ENCODE results near the gene ANKMY1.
"Not testable (repeated sequence)": the region's sequence is repeated elsewhere in the genome, so short reads cannot be mapped to it uniquely, and the experiment has no call there.

Gene ANKMY1

DNA sequence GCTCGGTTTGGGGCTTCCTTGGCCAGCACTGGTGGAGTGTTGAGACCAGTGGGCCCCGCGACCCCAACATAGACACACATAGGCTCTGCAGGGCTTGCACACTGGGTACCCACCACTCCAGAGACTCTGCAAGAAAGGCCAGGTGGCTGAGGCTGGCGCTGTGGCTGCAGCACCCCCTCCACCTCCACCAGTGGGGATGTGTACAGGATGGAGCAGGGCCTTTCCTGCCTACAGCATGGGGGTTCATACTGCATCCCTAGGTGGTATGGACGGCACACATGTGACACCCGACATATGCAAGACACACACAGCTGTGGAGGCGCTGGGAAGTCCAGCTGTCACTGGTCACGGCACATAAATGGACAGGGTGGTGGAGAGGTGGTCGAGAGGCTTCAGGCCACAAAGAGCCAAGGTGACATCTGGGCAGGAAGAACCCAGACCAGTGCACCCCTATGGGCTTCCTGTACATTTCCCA lies 11.8 kb upstream of the ANKMY1 start:
- no peak for DNase-seq (ENCODE audit: low read depth in 1 of 2, low spot score in 1 of 2)

DNA sequence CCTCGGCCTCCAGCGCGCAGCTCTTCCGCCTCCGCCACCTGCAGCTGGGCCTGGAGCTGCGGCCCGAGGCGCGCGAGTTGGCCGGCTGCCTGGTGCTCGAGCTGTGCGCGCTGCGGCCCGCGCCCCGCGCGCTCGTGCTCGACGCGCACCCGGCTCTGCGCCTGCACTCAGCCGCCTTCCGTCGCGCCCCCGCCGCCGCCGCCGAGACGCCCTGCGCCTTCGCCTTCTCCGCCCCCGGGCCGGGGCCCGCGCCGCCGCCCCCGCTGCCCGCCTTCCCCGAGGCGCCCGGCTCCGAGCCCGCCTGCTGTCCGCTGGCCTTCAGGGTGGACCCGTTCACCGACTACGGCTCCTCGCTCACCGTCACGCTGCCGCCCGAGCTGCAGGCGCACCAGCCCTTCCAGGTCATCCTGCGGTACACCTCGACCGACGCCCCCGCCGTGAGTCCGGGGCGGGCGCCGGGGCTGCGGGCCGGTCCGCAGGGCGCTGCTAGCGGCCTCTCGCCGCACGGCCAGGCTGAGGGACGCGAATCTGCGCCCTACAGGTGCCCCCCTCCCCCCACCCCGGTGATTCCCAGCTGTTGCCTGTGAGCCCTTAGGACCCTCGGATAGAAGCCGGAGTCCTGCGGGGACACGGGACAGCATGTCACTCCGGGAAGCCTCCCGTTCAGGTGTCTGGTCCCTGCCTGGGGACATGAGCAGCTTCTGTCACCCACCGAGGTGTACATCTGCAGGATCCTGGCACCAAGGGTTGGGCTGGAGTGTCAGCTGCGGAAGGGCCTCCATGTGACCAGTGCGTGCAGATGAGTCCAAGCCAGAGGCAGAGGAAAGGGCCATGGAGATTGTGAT lies 11.1 kb upstream of the ANKMY1 start:
- peak; percentile 34 to 41 for DNase-seq (ENCODE audit: low read depth in 1 of 2, low spot score in 1 of 2)

DNA sequence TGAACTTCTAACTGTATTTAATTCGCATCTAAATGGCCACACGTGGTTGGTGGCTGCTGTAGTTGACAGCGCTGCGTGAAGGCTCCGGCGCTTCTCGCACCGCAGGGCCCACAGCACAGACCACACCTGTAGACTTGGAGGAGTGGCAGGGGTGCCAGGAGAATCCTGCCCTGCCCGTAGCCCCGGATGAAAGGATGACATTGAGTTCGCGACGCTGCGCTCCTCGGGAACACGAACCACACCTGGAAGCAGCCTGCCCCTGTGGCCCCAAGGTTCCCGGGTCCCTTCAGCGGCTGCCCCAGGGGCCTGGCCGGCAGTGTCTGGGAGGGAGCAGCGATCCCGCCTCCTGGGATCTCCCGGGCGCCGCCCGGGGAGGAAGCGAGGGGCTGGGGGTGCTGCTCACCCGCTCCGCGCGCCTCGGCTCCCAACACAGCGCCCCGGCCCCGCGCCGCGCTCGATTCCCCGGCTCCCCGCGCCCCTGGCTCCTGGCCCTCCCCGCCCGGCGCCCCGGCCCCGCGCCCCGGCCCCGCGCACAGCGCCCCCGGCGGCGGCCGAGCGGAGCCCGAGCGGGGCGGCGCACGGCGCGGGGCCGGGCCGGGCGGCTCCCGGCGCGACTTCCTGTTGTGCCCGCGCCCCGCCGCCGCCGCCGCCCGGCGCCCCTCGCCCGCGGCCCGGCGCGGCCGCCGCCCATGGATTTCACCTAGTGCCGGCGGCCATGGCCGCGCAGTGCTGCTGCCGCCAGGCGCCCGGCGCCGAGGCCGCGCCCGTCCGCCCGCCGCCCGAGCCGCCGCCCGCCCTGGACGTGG lies 10.3 kb upstream of the ANKMY1 start, which contains the start of gene RNPEPL1:
Gene RNPEPL1 (plus strand): TSS at position 613 of the 806 bp plus-strand sequence. CDS start 103 bp downstream, at position 716.
- peak in 1 of 2 donors; percentile 49 for DNase-seq (ENCODE audit: low read depth in 1 of 2, low spot score in 1 of 2)

- DNase-seq (ENCODE audit: low read depth in 1 of 2, low spot score in 1 of 2), result no peak
These were observed 9.5 kb upstream of the ANKMY1 start for GRCh38 chr2:240567137-240567871.

DNA sequence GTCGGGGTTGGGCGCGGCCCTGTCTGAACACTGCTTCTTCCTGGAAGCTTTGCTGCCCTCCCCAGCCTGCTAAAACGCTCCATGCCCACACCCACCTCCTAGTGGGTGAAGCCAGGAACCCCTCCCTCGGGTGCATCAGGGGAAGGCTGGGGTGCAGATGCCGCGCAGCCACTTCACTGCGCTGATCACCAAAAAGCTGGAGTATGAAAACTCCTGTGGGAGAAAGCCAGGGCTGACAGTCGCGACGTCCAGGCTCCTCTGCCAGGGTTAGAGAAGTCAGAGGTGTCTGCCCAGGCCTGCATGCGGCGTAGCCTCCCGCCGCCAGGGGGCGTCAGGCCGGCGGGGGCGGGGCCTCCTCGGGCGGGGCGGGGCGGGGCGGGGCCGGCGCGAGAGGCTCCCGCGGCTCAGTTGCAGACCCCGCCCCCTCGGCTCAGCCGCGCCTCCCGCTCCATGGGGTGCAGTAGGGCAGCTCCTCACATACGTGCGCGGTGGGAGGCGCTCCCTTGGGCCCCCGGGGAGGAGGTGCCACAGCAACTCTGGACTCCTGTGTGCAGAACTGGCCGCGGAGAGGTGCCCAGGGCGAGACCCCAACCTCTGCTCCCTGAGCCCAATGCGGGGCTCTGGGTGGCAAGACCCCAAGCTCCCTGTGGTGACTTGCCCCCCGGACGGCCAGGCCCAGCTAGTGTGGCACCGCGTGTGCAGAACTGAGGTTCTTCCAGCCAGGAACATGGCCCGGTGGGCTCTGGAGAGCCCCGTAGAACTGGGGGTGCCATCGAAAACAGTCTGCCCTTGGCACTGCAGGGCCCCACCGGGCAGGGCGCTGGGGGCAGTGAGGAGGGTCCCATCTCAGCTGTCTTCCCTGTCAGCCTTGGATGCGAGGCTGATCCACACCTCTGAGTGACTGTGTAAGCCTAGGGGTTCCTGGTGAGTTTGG lies 8.7 kb upstream of the ANKMY1 start:
- DNase-seq (ENCODE audit: low read depth in 1 of 2, low spot score in 1 of 2), result peak; percentile 92

GRCh38 chr2:240565333-240566202 lies 7.8 kb upstream of the ANKMY1 start:
- peak; percentile 74 to 84 for DNase-seq (ENCODE audit: low read depth in 1 of 2, low spot score in 1 of 2)

DNA sequence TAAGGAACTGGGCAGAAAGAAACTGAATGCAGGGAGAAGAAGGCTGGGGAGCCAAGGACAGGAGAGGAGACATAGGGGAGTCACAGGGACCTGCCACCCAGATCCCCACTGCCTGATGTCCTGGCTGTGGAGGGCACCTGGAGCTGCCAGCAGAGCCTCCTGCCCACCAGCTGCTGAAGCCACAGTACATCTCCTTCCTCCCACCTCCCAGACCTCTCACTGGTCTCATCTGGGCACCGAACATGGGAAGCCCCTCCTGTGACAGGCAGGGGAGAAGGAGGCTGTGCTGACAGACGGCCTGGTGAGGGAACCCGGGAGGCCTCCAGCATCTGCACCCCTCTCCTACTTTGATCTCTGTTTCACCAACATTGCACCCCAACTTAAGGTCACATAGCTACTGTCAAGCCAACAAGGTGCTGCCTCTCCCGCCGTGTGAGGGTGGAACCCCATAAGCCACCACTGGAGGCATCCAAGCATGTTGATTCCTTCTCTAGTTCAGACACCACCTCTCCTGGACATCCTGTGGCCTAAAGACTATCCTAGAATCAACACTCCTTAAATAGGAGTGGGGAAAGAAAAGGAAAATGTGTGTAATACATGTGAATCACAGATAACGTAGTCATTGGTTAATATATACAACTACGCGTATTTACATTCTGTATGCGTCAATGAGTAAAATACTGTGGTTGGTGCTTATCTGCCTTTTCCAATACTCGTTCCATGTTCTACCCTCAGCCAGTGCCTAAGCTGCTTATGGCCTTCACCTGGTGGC lies 7.0 kb upstream of the ANKMY1 start:
- DNase-seq (ENCODE audit: low read depth in 1 of 2, low spot score in 1 of 2), result no peak

DNA sequence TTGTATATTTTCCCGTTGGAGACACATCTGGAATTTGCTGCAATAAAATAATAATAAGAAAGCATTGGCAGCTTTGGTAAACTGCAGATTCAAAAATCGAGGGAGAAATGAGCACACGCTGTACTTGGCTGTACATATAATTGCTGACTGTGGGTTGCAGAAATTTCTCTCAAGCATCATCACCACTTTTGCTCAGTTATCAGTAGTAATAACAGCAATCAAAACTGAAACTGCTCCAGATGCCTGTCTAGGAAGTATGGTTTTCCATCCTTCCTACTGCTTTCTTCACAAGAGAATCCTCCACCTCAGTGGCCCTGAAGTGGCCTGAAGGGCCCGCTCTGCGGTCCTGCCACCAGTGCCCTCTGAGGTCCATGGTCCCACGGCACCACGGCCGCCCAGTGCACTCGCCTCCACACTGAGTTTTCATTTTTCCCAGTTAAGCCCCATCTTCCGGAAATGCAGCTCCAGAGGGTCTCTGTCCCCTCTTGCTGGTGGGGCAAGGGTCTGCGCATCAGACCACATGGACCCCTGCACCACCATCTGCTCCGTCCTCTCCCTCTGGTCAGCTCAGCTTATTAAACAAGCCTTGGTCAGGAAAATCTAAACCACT lies 6.3 kb upstream of the ANKMY1 start:
- no peak for DNase-seq (ENCODE audit: low read depth in 1 of 2, low spot score in 1 of 2)

- not testable (repeated sequence) for DNase-seq (ENCODE audit: low read depth in 1 of 2, low spot score in 1 of 2)
These were observed 5.4 kb upstream of the ANKMY1 start for GRCh38 chr2:240563231-240563630.

DNA sequence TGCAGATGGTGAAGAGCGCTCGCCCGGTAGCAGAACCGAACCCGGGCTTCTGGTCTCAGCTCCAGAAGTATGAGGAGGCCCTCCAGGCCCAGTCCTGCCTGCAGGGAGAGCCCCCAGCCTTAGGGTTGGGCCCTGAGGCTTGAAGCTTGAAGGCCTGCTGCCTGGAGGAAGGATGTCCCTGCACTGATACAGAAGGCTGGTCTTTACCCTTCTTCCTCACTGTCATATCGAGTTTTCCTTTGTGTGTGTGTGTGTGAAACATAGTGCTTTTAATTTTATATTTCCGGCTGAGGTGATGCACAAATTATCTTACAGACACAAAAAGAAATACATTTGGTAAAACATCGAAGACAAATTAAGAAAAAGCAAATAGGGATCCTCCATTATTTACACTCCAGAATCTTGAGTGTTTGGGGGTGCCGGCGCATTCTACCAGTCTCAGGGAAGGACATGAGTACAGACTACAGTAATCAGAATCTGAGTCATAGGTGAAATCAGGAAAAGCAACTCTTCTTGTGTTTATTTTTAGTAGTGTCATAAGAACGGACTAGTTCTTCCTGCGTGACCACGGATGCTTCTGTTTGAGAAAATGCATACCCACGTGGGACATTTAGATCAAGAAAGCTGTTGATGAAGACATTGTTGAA lies 3.7 kb upstream of the ANKMY1 start:
- no peak for DNase-seq (ENCODE audit: low read depth in 1 of 2, low spot score in 1 of 2)

- DNase-seq (ENCODE audit: low read depth in 1 of 2, low spot score in 1 of 2), result peak; percentile 99 to 100
These were observed 2.9 kb upstream of the ANKMY1 start for GRCh38 chr2:240560480-240561324.

GRCh38 chr2:240560084-240560479 lies 2.3 kb upstream of the ANKMY1 start, which contains the start of gene DUSP28:
Gene DUSP28, plus strand, starts transcription at chr2:240560357. Its CDS starts 328 bp downstream, at chr2:240560685.
- DNase-seq (ENCODE audit: low read depth in 1 of 2, low spot score in 1 of 2), result peak; percentile 79 to 83

DNA sequence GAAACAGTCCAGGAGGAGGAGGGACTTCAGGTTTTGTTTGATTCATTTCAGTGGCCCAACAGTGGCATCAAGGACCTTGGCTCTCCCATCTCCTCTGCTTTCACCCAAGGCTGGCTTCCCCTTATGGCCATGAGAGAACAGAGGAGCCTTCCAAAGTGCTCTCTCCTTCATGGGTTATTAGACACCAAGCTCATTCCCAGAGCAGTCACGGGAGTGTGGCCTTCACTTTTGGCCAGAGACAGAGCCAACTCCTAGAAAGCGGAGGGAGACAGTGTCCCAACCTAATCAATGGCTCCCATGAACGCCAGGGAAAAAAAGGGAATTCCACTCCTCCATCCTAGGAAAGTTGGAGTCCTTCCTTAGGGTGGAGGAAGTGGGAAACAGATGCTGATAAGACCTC lies 1.5 kb upstream of the ANKMY1 start:
- DNase-seq (ENCODE audit: low read depth in 1 of 2, low spot score in 1 of 2), result no peak

GRCh38 chr2:240558236-240558761 lies 511 bp upstream of the ANKMY1 start:
- no peak for DNase-seq (ENCODE audit: low read depth in 1 of 2, low spot score in 1 of 2)

GRCh38 chr2:240557101-240557751 lies 562 bp downstream of the ANKMY1 start:
- DNase-seq (ENCODE audit: low read depth in 1 of 2, low spot score in 1 of 2), result no peak

Data from stimulated activated CD4-positive, alpha-beta T cell treated with anti-CD3 and anti-CD28 coated beads, Interleukin-15, amount 100 ng/mL, for 1 hour (primary cell).